RWPE2 (cell line): Measurements from ENCODE around the gene SMTNL2.

Source experiments
- ATAC-seq: fragments of 200-7000 bp; cut with Tn5 transposase; 3 replicates; pipeline ENCODE4 v1.9.1; 2021; ENCODE audit warnings: low read depth
- DNase-seq: peaks from one replicate; pipeline ENCODE4 v3.0.0-alpha.2; 2020; ENCODE audit warnings: low spot score
- H3K27ac ChIP-seq: fragments of 450-650 bp; 2 replicates; pipeline ENCODE4 v1.5.1; 2017; ENCODE audit warnings: mild to moderate bottlenecking; ENCODE audit not compliant: poor library complexity, severe bottlenecking
- H3K27me3 ChIP-seq: fragments of 250-450 bp; sonication (Bioruptor Pico); 2 replicates; pipeline ENCODE4 v1.5.1; 2021; ENCODE audit warnings: mild to moderate bottlenecking, moderate library complexity; ENCODE audit not compliant: insufficient read depth, poor library complexity, severe bottlenecking
- H3K36me3 ChIP-seq: fragments of 250-450 bp; sonication (Bioruptor Pico); 2 replicates; pipeline ENCODE4 v1.5.1; 2020; ENCODE audit warnings: low read depth, mild to moderate bottlenecking, moderate library complexity
- H3K4me1 ChIP-seq: fragments of 250-450 bp; sonication (Bioruptor Pico); 2 replicates; pipeline ENCODE4 v1.5.1; 2021; ENCODE audit warnings: mild to moderate bottlenecking, moderate library complexity; ENCODE audit not compliant: insufficient read depth, poor library complexity, severe bottlenecking
- H3K4me3 ChIP-seq: fragments of 250-450 bp; sonication (Bioruptor Pico); 2 replicates; pipeline ENCODE4 v1.5.1; 2021; ENCODE audit warnings: mild to moderate bottlenecking, moderate library complexity; ENCODE audit not compliant: severe bottlenecking
- H3K9me3 ChIP-seq: fragments of 250-450 bp; sonication (Bioruptor Pico); 2 replicates; pipeline ENCODE4 v1.5.1; 2021; ENCODE audit warnings: mild to moderate bottlenecking, moderate library complexity; ENCODE audit not compliant: severe bottlenecking
- TF ChIP-seq, protein P1 (sequence below): fragments of 450-650 bp; IDR thresholded peaks from one replicate; pipeline ENCODE4 v1.5.1; 2017; ENCODE audit warnings: mild to moderate bottlenecking, moderate library complexity; ENCODE audit not compliant: poor library complexity, severe bottlenecking

SMTNL2 gene

GRCh38 chr17:4585638-4585994 lies 1.3 kb downstream of the SMTNL2 start:
- Histone ChIP-seq H3K4me3 (no peak overlapping the region), H3K4me1 (no peaks in the 10 kb centered on the region), H3K36me3 (no peaks in the 10 kb centered on the region), H3K27me3 (peaks cover 51% of the 10 kb centered on the region), H3K9me3 (no peaks in the 10 kb centered on the region), H3K27ac (no peak overlapping the region)
- ATAC-seq (no peak), DNase-seq (no peak)
- TF ChIP-seq, protein P1, sequence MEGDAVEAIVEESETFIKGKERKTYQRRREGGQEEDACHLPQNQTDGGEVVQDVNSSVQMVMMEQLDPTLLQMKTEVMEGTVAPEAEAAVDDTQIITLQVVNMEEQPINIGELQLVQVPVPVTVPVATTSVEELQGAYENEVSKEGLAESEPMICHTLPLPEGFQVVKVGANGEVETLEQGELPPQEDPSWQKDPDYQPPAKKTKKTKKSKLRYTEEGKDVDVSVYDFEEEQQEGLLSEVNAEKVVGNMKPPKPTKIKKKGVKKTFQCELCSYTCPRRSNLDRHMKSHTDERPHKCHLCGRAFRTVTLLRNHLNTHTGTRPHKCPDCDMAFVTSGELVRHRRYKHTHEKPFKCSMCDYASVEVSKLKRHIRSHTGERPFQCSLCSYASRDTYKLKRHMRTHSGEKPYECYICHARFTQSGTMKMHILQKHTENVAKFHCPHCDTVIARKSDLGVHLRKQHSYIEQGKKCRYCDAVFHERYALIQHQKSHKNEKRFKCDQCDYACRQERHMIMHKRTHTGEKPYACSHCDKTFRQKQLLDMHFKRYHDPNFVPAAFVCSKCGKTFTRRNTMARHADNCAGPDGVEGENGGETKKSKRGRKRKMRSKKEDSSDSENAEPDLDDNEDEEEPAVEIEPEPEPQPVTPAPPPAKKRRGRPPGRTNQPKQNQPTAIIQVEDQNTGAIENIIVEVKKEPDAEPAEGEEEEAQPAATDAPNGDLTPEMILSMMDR = no peak

DNA sequence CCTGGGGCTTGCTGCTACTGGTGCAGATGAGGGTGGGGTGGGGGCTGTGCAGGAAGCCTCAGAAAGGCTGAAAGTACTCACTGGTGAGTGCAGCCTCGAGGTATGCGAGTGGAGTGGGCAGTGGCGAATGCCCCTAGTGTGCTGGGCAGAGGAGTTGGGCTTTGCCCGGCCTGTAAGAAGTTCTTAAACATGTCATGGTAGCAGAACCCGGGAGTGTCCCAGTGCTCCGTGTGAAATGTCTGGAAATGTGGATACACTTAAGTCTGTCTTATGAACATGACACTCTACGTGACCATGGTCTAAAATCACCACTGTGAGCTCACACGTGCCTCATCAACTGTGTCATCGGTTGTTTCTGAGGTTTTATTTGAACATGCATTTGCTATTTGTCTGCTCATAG lies 1.7 kb downstream of the SMTNL2 start:
- TF ChIP-seq, protein P1 = no peak
- H3K27me3 ChIP-seq = peaks cover 52% of the 10 kb centered on the region
- DNase-seq (no peak), ATAC-seq (no peak)
- H3K4me3 ChIP-seq = no peak overlapping the region
- no peak overlapping the region for H3K27ac ChIP-seq
- no peaks in the 10 kb centered on the region for H3K36me3 ChIP-seq
- H3K9me3 ChIP-seq = no peaks in the 10 kb centered on the region
- H3K4me1 ChIP-seq = no peaks in the 10 kb centered on the region

- Histone ChIP-seq H3K4me3 (no peak overlapping the region), H3K9me3 (no peaks in the 10 kb centered on the region), H3K27me3 (peaks cover 51% of the 10 kb centered on the region), H3K36me3 (no peaks in the 10 kb centered on the region), H3K27ac (no peak overlapping the region), H3K4me1 (no peaks in the 10 kb centered on the region)
- TF ChIP-seq, protein P1 = no peak
- no peak for ATAC-seq
- DNase-seq = no peak
These were observed 2.9 kb downstream of the SMTNL2 start for GRCh38 chr17:4587195-4587594.

DNA sequence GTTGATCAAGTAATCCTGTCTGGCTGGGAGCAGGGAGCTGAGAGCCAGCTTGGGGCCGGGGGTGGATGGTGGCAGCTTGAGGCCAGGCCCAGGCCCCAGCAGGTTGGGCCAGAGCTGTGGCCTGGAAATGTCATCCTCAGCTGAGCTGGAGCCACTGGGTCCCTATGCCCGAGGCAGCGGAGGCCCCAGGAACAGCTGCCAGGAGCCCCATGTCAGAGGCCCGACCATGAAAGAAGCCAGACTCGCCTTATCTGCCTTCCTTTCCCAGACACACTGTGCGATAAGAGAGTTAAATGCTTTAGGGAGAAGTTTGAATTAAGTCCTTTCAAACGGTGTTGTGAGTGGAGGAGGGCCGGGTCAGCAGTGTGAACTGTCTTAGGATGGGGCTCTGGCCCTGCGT lies 3.5 kb downstream of the SMTNL2 start:
- H3K27me3 ChIP-seq = peaks cover 45% of the 10 kb centered on the region
- TF ChIP-seq, protein P1 = no peak
- no peak overlapping the region for H3K4me3 ChIP-seq
- DNase-seq (no peak), ATAC-seq (no peak)
- no peaks in the 10 kb centered on the region for H3K9me3 ChIP-seq
- no peaks in the 10 kb centered on the region for H3K36me3 ChIP-seq
- H3K27ac ChIP-seq = no peak overlapping the region
- H3K4me1 ChIP-seq = no peaks in the 10 kb centered on the region

DNA sequence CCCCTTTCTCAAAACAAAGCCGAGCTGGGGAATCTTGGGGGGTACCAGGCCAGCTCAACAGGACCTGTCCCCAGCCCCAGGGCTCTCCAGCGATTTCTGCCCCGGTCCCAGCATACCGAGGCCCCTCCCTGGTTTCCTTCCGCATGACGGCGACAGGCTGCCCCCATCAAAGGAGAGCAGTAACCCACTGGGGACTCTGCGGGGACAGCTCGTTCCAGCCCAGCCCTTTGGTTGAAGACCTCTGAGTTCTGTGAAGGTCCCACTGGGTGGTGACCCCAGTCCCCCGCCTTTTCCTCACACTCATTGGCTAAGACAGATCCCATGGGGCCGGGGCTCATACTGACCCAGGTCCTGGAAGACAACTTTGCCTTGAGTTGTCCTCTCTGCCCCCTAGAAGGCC lies 4.1 kb downstream of the SMTNL2 start:
- ATAC-seq = no peak
- no peaks in the 10 kb centered on the region for H3K4me1 ChIP-seq
- no peak for DNase-seq
- peaks cover 39% of the 10 kb centered on the region for H3K27me3 ChIP-seq
- TF ChIP-seq, protein P1 = no peak
- H3K36me3 ChIP-seq = no peaks in the 10 kb centered on the region
- H3K9me3 ChIP-seq = no peaks in the 10 kb centered on the region
- H3K27ac ChIP-seq = no peak overlapping the region
- no peak overlapping the region for H3K4me3 ChIP-seq
